Nephron progenitor cell (in vitro differentiated cells): ENCODE results near the gene DAB2.

Experiments
- DNase-seq: peaks from one replicate; pipeline ENCODE4 v3.0.0; 2021
- H3K27ac Mint-ChIP-seq: 2 replicates; pipeline ENCODE4 v1.8.0; 2021; ENCODE audit warnings: mild to moderate bottlenecking, moderate library complexity, mixed read lengths
- H3K27me3 Mint-ChIP-seq: 2 replicates; pipeline ENCODE4 v1.8.0; 2021; ENCODE audit warnings: mild to moderate bottlenecking, low read depth, mixed read lengths; ENCODE audit not compliant: poor library complexity
- H3K36me3 Mint-ChIP-seq: 2 replicates; pipeline ENCODE4 v1.8.0; 2021; ENCODE audit warnings: low read depth, mixed read lengths
- H3K4me1 Mint-ChIP-seq: 2 replicates; pipeline ENCODE4 v1.8.0; 2021; ENCODE audit warnings: mixed read lengths
- H3K4me3 Mint-ChIP-seq: 2 replicates; pipeline ENCODE4 v1.8.0; 2021; ENCODE audit warnings: mild to moderate bottlenecking, moderate library complexity, mixed read lengths
- H3K9me3 Mint-ChIP-seq: 2 replicates; pipeline ENCODE4 v1.8.0; 2021; ENCODE audit warnings: mild to moderate bottlenecking, moderate library complexity, mixed read lengths
- TF ChIP-seq, protein P1 (sequence below): fragments of 200-600 bp; sonication (generic); IDR thresholded peaks from 2 replicates; pipeline ENCODE4 v1.5.0; 2021; ENCODE audit warnings: antibody characterized with exemption

DAB2 gene

DNA sequence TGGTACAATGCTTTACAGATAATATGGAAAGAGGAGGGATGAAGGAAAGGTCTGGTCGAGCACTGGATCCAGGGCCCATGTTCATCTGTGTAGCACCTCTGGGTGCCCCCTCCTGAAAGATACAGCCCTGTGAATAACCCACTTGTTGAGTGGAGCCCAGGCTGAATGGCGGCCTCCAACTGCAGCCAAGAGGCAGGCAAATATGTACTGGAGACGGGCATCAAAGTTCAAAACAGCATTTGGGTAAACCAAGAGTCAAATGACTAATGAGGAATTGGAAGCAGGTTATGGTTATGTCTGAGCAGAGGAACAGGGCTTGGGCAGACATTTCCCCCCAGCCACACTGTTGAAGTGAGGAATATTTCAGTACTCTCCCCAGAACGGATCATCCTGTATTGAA lies 61.6 kb downstream of the DAB2 start:
- Mint-ChIP-seq H3K9me3 (peaks cover 4% of the 10 kb centered on the region), H3K27ac (no peak overlapping the region), H3K4me3 (no peak overlapping the region), H3K4me1 (no peaks in the 10 kb centered on the region), H3K36me3 (no peaks in the 10 kb centered on the region), H3K27me3 (no peaks in the 10 kb centered on the region)
- no peak for DNase-seq
- TF ChIP-seq, protein P1, sequence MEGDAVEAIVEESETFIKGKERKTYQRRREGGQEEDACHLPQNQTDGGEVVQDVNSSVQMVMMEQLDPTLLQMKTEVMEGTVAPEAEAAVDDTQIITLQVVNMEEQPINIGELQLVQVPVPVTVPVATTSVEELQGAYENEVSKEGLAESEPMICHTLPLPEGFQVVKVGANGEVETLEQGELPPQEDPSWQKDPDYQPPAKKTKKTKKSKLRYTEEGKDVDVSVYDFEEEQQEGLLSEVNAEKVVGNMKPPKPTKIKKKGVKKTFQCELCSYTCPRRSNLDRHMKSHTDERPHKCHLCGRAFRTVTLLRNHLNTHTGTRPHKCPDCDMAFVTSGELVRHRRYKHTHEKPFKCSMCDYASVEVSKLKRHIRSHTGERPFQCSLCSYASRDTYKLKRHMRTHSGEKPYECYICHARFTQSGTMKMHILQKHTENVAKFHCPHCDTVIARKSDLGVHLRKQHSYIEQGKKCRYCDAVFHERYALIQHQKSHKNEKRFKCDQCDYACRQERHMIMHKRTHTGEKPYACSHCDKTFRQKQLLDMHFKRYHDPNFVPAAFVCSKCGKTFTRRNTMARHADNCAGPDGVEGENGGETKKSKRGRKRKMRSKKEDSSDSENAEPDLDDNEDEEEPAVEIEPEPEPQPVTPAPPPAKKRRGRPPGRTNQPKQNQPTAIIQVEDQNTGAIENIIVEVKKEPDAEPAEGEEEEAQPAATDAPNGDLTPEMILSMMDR, result no peak

DNA sequence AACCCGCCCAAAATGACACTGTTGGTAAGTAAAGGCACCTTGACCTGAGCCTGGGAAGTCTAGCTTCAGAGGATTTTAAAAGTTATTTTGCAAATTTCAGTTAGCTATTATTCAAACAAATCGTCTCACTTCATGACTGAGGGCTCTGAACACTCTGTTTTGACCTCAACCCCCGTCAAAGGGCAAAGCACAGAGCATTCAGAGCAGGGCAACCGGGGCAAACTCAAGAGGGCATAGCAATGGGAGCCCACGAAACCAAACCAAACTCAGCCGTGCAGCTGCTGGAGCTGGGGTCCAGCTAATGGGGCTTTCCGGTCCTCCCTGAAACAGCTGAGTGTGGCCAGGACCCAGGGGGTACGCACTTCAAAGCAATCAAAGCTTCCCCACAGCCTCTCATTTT lies 62.1 kb downstream of the DAB2 start:
- no peaks in the 10 kb centered on the region for H3K27me3 Mint-ChIP-seq
- H3K27ac Mint-ChIP-seq, result no peak overlapping the region
- H3K4me3 Mint-ChIP-seq, result no peak overlapping the region
- peaks cover 6% of the 10 kb centered on the region for H3K9me3 Mint-ChIP-seq
- no peaks in the 10 kb centered on the region for H3K4me1 Mint-ChIP-seq
- no peak for DNase-seq
- TF ChIP-seq, protein P1, result no peak
- H3K36me3 Mint-ChIP-seq, result no peaks in the 10 kb centered on the region

DNA sequence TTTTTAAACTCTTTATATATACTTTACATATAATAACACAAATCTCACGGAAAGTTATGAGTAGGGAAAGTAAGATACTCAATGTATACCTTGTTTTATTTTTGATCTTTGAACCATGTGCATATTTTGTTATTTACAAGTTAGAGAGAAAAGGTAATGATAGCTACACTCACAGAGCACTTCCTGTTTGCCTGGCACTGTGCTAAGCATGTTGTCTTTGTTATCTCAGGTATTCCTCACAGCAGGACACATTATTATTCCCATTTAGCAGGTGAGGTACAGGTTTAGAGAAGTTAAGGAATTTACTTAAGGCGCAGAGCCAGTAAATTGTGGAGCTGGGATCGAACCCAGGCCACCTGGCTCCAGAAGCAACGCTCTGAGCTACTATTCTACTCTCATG lies 63.5 kb downstream of the DAB2 start:
- H3K27me3 Mint-ChIP-seq, result no peaks in the 10 kb centered on the region
- H3K9me3 Mint-ChIP-seq, result peaks cover 10% of the 10 kb centered on the region
- no peaks in the 10 kb centered on the region for H3K4me1 Mint-ChIP-seq
- no peak for DNase-seq
- no peak overlapping the region for H3K4me3 Mint-ChIP-seq
- TF ChIP-seq, protein P1, result no peak
- H3K36me3 Mint-ChIP-seq, result no peaks in the 10 kb centered on the region
- H3K27ac Mint-ChIP-seq, result no peak overlapping the region

DNA sequence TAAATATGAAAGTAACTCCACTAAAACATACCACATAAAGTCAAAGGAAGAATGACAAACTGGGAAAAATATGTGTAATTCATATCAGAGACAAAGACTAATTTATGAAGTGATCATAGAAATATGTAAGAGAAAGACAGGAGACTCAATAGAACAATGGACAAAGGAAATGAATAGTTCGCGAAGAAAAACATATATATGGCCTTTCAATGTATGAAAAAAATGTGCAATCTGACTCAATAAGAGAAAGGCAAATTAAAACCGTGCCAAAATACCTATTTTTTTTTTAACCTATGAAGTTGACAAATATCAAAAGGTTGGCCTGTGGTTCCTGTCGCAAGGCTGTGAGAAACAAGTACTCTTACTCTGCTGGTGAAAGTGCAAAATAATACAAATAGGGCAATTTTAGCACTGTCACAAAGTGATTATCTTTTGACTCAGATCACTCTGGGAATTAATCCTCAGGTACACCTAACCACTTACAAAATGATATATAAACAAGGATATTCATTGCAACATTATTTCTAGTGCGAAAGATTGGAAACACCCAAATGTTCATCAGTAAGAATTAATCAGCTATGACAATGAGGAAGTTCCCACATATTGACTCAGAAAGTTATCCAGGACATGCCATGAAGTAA lies 64.2 kb downstream of the DAB2 start:
- TF ChIP-seq, protein P1, result no peak
- peaks cover 10% of the 10 kb centered on the region for H3K9me3 Mint-ChIP-seq
- H3K4me3 Mint-ChIP-seq, result no peak overlapping the region
- DNase-seq, result no peak
- H3K4me1 Mint-ChIP-seq, result no peaks in the 10 kb centered on the region
- H3K36me3 Mint-ChIP-seq, result no peaks in the 10 kb centered on the region
- no peak overlapping the region for H3K27ac Mint-ChIP-seq
- H3K27me3 Mint-ChIP-seq, result no peaks in the 10 kb centered on the region

- TF ChIP-seq, protein P1, result no peak
- no peak overlapping the region for H3K27ac Mint-ChIP-seq
- H3K4me1 Mint-ChIP-seq, result no peaks in the 10 kb centered on the region
- no peaks in the 10 kb centered on the region for H3K27me3 Mint-ChIP-seq
- H3K4me3 Mint-ChIP-seq, result no peak overlapping the region
- DNase-seq, result no peak
- H3K36me3 Mint-ChIP-seq, result no peaks in the 10 kb centered on the region
- peaks cover 23% of the 10 kb centered on the region for H3K9me3 Mint-ChIP-seq
Measured at GRCh38 chr5:39356263-39356662, 68.5 kb downstream of the DAB2 start.

DNA sequence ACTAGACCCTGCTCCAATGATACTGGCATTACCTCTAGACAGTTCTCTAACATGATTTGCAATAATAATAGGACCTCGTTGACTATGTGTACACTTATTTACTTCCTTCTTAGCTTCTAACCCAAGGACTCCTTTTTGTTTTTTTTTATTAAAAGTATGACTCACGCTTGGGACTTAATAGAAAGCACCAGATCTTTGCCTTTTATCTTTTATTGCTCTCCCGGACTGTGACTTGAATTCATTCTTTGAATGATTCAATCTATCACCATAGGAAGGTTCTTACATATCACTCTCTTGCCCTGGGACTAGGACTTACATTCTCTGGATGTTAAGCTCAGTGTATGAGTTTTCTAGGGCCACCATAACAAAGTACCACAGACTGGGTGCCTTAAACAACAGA lies 69.5 kb downstream of the DAB2 start:
- no peaks in the 10 kb centered on the region for H3K4me1 Mint-ChIP-seq
- peaks cover 23% of the 10 kb centered on the region for H3K9me3 Mint-ChIP-seq
- no peaks in the 10 kb centered on the region for H3K27me3 Mint-ChIP-seq
- H3K4me3 Mint-ChIP-seq, result no peak overlapping the region
- TF ChIP-seq, protein P1, result no peak
- H3K27ac Mint-ChIP-seq, result no peak overlapping the region
- DNase-seq, result no peak
- no peaks in the 10 kb centered on the region for H3K36me3 Mint-ChIP-seq
